ENCODE results near the gene KCNF1. TPM values are rescaled to one million over a fixed set of nuclear protein-coding genes. Genes with fewer than 3 reads are reported as not detected.
A peak's percentile ranks its signal among the peaks of the same experiment; 100 is the strongest.

KCNF1 gene
- total RNA-seq (2014; rRNA removed; shearing (Covaris generic)), result 0.49 TPM in 1 of 2 replicates, not detected in the other

DNA sequence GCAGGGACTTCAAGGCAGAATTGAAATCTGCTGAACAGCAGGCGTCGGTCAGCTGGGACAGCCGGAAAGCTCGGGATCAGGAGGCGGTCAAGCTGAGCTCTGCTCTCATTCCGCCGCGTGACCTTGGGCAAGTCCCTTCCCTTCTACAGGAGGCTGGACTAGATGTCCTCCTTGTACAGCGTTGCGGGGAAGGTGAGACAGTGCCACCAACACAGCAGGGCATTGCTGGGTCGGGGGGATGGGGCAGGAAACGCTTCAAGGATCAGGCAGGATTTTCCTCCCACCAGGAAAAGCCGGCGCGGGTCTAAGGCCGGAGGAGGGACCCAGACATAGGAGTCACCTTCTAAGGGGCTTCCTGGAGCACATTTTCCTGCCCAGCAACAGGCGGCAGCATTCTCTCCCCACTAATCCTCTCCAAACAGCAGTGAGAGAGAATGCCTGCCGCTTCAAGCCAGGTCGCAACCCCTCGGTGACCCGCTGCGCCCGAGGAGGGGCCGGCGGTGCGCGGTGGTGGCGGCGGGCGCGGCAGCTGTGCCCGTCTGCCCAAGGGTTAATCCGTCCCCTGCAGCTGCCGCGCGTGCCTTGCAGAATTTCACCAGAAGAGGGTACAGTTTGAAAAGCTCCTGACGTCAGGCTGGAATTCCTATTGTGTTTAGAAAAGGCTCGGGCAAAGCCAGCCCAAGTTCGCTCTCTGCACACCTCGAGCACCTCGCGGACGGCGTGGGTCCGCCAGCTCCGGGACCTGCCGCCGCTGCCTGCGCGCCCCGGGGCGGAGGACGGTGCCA lies at the start of gene KCNF1:
KCNF1 (plus strand) TSS at position 644 of the 785 bp plus-strand sequence. CDS start 493 bp downstream, outside the sequence.
- peak; percentile 52 for DNase-seq (ENCODE audit: low read depth)

- DNase-seq (ENCODE audit: low read depth), result no peak
These were observed 49.4 kb upstream of the KCNF1 start for GRCh38 chr2:10862330-10862729.

DNA sequence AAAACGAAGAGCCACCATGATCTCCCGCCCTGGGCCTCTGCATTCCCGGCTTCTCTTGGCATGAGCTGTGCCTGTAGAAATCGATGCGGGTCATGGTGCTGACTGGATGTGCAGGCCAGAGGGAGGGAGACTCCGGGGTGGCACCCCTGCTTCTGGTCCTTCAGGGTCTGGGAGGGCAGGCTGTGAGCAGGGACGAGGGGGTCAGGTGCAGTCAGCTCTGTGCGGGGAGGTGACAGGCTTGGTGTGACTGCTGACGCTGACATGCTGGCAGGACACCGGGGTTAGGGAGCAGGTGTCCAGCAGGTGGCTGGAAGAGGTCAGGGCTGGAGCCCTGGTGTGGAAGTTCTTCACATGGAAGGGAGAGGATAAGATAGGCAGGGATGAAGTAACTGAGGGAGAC lies 48.7 kb upstream of the KCNF1 start:
- DNase-seq (ENCODE audit: low read depth), result no peak

GRCh38 chr2:10863837-10864236 lies 47.9 kb upstream of the KCNF1 start:
- peak; percentile 25 for DNase-seq (ENCODE audit: low read depth)

DNA sequence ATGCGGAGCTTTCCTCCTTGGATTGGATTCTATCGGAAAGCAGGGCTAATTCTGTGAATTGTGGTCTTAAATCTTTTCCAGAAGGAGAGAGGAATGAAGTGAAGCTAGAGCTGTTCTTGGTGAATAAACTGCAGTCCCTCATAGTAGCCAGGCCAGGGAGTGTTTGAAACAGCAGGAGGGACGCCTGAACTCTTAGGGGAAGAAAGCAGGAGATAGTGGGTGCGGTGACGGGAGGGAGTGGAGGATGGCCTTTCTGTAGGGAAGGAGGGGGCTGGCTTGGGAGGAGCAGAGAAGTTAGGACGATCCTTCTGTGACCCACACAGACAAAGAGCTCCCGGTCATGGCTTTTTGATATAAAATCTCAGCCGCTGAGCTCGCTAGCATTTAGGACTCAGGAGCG lies 47.5 kb upstream of the KCNF1 start:
- no peak for DNase-seq (ENCODE audit: low read depth)

DNA sequence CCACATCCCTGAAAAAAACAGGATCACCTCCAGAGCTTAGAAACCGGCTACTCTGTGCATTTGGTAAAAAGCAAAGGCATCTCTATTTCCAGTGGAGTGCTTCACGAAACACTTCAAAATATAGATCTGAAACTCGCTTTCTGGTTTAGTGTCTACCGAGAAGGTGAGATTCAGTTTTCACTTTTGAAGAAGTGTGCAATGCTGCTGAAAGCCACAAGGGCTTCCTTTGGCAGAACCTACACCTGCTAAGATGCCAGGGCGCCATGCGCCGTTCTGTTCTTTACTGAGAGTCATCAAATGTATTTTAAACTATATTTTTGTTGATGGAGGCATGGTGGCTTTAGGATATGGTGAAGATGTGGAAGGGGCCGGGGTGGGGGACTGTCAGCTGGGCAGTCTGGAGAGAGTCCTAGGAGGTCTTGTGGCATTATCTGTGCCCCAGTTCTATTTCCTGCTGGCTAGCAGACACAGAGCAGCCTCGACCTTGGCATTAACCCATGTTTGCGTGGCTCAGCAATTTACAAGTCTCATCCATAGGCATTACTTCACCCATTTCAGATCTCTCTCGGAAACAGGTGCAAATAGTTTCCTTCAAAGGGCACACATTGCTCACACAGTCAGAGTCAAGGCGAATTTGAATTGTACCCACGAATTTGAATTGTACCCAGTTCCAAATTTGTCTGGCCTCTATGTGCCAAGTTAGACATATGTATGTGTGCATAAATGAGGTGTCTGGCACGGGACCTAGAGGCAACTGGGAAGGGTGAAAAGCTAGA lies 46.7 kb upstream of the KCNF1 start:
- DNase-seq (ENCODE audit: low read depth), result no peak

- DNase-seq (ENCODE audit: low read depth), result no peak
These were observed 45.9 kb upstream of the KCNF1 start for GRCh38 chr2:10865841-10866240.

DNA sequence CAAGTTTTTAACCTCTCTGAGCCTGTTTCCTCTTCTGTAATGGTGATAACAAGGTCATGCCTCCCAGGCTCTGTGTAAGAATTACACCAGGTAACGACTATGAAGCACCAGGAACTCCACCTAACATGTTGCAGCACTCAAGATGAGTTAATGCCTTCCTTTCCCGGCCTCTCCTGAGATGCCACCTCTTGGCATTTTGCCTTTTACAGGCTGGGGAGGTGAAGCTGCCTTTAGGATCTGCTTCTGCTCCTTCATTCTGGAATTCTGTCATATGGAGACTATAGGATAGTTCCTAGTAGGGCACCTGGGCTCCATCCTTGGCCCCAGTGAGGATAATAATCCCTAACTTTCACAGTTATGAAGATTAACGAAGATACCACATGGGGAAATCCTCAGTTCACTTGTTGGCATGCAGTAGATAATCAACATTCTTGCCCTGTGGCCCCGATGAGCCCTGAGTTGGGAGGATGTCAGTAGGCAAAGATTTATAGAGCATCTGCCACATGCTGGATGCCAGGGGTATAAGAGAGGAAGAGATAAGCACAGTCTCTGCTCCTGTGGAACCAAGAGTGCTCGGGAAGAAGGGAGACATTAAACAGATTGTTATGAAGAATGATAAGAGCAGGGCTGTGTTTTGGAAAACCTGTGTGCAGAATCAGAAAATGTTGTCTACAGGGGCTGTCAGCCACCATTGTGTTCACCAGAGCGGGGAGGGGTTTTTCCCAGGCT lies 43.9 kb upstream of the KCNF1 start:
- no peak for DNase-seq (ENCODE audit: low read depth)

- DNase-seq (ENCODE audit: low read depth), result peak; percentile 81
These were observed 43.0 kb upstream of the KCNF1 start for GRCh38 chr2:10868465-10869314.

GRCh38 chr2:10871978-10872377 lies 39.8 kb upstream of the KCNF1 start:
- no peak for DNase-seq (ENCODE audit: low read depth)

GRCh38 chr2:10873171-10873570 lies 38.6 kb upstream of the KCNF1 start:
- no peak for DNase-seq (ENCODE audit: low read depth)

GRCh38 chr2:10873790-10874437 lies 37.8 kb upstream of the KCNF1 start:
- peak; percentile 41 for DNase-seq (ENCODE audit: low read depth)

- no peak for DNase-seq (ENCODE audit: low read depth)
These were observed 36.6 kb upstream of the KCNF1 start for GRCh38 chr2:10875126-10875525.

DNA sequence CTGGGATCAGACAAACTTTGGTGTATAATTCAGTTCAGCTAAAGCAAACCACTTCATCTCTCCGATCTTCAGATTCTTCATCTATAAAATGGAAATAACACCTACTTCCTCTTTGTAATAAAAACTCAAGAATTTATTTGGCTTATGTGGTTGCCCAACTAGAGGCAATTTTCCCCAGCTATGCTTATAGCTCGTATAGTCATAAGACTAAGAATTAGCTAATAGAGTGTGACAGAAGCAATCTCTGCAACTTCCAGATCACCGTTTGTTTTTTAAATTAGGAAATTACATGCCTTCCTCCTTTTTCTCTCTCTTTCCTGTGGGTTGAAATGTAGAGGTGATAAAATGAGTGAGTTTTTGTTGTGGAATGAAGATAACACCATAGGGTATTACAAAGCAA lies 35.3 kb upstream of the KCNF1 start:
- no peak for DNase-seq (ENCODE audit: low read depth)

DNA sequence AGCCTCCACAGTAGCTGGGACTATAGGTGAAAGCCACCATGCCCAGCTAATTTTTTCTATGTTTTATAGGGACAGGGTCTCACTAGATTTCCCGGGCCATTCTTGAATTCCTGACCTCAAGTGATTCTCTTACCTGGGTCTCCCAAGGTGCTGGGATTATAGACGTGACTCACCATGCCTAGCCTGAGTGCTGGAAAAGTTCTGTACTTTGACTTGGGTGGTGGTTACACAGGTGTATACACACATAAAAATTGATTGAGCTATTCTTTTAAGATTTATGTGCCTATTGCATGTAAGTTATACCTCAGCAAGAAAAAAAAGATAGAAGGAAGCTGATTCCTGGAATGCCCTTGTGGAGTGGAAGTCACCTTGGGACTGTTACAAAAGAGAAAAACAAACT lies 34.8 kb upstream of the KCNF1 start:
- DNase-seq (ENCODE audit: low read depth), result no peak

- DNase-seq (ENCODE audit: low read depth), result no peak
These were observed 34.1 kb upstream of the KCNF1 start for GRCh38 chr2:10877651-10878111.

DNA sequence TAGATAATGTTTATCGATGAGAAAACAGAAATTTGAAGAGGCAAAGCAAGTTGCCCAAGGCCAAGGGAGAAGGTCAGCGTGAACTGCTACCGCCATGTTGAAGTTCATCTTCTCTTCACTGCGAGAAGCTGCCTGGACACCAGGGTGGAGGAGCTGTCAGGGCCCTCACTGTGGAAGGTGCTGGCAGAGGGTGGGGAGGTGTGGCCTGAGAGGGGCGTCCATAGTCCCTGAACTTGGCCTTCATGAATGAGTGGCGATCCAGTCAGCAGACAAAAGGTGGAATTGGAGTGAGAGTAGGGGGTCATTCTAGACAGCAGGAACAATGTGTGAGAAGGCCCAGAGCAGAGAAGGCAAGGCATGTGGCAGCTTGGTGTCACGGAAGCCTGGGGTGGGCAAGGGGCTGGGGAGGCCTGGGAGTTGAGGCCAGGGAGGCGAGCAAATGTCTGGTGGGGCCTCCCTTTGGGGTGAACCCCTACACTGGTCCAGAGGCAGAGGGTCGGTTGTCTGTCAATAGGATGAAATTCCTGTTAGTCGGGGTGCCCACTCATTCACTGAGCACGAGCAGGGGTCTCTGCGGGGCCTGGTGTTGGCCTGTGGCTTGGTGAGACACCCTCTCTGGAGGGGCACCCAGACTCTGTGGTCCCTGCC lies 33.3 kb upstream of the KCNF1 start:
- DNase-seq (ENCODE audit: low read depth), result no peak

DNA sequence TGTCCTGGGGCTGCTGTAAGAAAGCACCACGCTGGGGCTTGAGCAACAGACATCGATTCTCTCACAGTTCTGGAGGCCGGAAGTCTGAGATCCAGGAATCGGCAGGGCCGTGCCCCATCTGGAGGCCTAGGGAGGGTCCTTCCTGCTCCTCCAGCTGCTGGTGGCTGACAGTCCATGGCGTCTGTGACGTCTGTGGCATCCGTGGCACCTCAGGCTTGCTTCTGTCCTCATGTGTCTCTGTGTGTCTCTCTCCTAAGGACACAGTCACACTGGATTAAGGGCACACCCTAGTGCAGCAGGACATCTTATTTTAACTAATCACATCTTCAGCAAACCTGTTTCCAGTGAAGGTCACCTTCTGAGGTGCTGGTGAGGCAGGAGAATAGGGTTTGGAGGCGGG lies 32.6 kb upstream of the KCNF1 start:
- no peak for DNase-seq (ENCODE audit: low read depth)

GRCh38 chr2:10879624-10880585 lies 31.8 kb upstream of the KCNF1 start:
- no peak for DNase-seq (ENCODE audit: low read depth)

All from RPMI7951 (cell line).